ENCODE measurements around the gene MIOX. TPM values are rescaled to one million over a fixed set of nuclear protein-coding genes. Genes with fewer than 3 reads are reported as not detected.

Gene MIOX
- total and polyA plus RNA-seq, 3 donors from 2014 or later: 0.24 to 0.25 TPM; not detected in 1

GRCh38 chr22:50479721-50480120 is 6.9 kb upstream of the MIOX start:
- Histone ChIP-seq H3K27ac (no peak overlapping the region), H3K36me3 (ENCODE audit: low read depth, missing control alignments) (no peaks in the 10 kb centered on the region), H3K27me3 (no peaks in the 10 kb centered on the region), H3K9me3 (no peaks in the 10 kb centered on the region), H3K4me1 (no peaks in the 10 kb centered on the region), H3K4me3 (no peak overlapping the region)
- intact Hi-C loops (cut with DNase I; ENCODE audit: low total_unique reads): no loop called here
- WGBS, 2 donors: 70 to 79% methylated on average over 11 of the region's 11 CpGs
- no peak for DNase-seq
- TF ChIP-seq POLR2A (IDR thresholded peaks at IDR 0.05) (no peak), CTCF (IDR thresholded peaks at IDR 0.05) (no peak)

GRCh38 chr22:50481045-50481439 is 5.6 kb upstream of the MIOX start:
- H3K4me3 ChIP-seq: peak overlapping the region; percentile 37 to 50
- no peak overlapping the region for H3K27ac ChIP-seq
- H3K27me3 ChIP-seq: no peaks in the 10 kb centered on the region

GRCh38 chr22:50481440-50482106 is 5.1 kb upstream of the MIOX start, which contains the start of gene ADM2:
ADM2 (plus strand) TSS chr22:50481543; CDS start chr22:50481848, 305 bp downstream.
- peak within 1 kb of the TSS; percentile 37 to 50 for H3K4me3 ChIP-seq
- DNase-seq: no peak
- H3K27me3 ChIP-seq: no peaks in the 10 kb centered on the region
- no peaks in the 10 kb centered on the region for H3K4me1 ChIP-seq
- H3K36me3 ChIP-seq (ENCODE audit: low read depth, missing control alignments): no peaks in the 10 kb centered on the region
- no peak within 1 kb of the TSS for H3K27ac ChIP-seq
- 2 to 3% methylated on average over 6 to 31 of the region's 70 CpGs for WGBS, 2 donors
- no peak for TF ChIP-seq CTCF (IDR thresholded peaks at IDR 0.05)
- intact Hi-C loops (cut with DNase I; ENCODE audit: low total_unique reads): no loop called here
- no peaks in the 10 kb centered on the region for H3K9me3 ChIP-seq

More at GRCh38 chr22:50481045-50481439, 5.6 kb upstream of the MIOX start:
- no peaks in the 10 kb centered on the region for H3K9me3 ChIP-seq
- no peaks in the 10 kb centered on the region for H3K36me3 ChIP-seq (ENCODE audit: low read depth, missing control alignments)
- intact Hi-C loops (cut with DNase I; ENCODE audit: low total_unique reads): no loop called here
- no peak for DNase-seq
- no peak for TF ChIP-seq CTCF (IDR thresholded peaks at IDR 0.05)
- no peak for TF ChIP-seq POLR2A (IDR thresholded peaks at IDR 0.05)
- H3K4me1 ChIP-seq: no peaks in the 10 kb centered on the region
- WGBS, 2 donors: 0 to 2% methylated on average over 3 to 45 of the region's 45 CpGs

- no peak for DNase-seq
- no peaks in the 10 kb centered on the region for H3K9me3 ChIP-seq
- H3K36me3 ChIP-seq (ENCODE audit: low read depth, missing control alignments): no peaks in the 10 kb centered on the region
- WGBS, 2 donors: 58 to 70% methylated on average over 11 to 25 of the region's 35 CpGs
- H3K27ac ChIP-seq: no peak overlapping the region
- no peaks in the 10 kb centered on the region for H3K4me1 ChIP-seq
- H3K27me3 ChIP-seq: no peaks in the 10 kb centered on the region
- intact Hi-C loops (cut with DNase I; ENCODE audit: low total_unique reads): no loop called here
- peak overlapping the region in 1 of 2 donors; percentile 50 for H3K4me3 ChIP-seq
- TF ChIP-seq POLR2A (IDR thresholded peaks at IDR 0.05) (no peak), CTCF (IDR thresholded peaks at IDR 0.05) (no peak)
Measured at GRCh38 chr22:50482107-50483074, 4.3 kb upstream of the MIOX start.
